Dendritic cell treated with granulocyte-macrophage colony-stimulating factor and Interleukin-4, amounts not matched to agents 40 ng/mL and 50 ng/mL, for 4 days (primary cell): ENCODE measurements around the gene ITGB3.

Experiments
- H3K27ac Mint-ChIP-seq: one replicate; pipeline ENCODE4 v1.8.0; 2022; ENCODE audit warnings: mild to moderate bottlenecking, mixed read lengths
- H3K27me3 Mint-ChIP-seq: one replicate; pipeline ENCODE4 v1.8.0; 2022; ENCODE audit warnings: mild to moderate bottlenecking, mixed read lengths
- H3K36me3 Mint-ChIP-seq: one replicate; pipeline ENCODE4 v1.8.0; 2022; ENCODE audit warnings: low read depth, mixed read lengths
- H3K4me1 Mint-ChIP-seq: one replicate; pipeline ENCODE4 v1.8.0; 2022; ENCODE audit warnings: low read depth, mixed read lengths
- H3K4me3 Mint-ChIP-seq: one replicate; pipeline ENCODE4 v1.8.0; 2022; ENCODE audit warnings: mild to moderate bottlenecking, moderate library complexity, mixed read lengths
- H3K9me3 Mint-ChIP-seq: one replicate; pipeline ENCODE4 v1.8.0; 2022; ENCODE audit warnings: mixed read lengths
- intact Hi-C: fragments of 100-400 bp; cut with micrococcal nuclease; formaldehyde crosslinking; loops from one replicate; pipeline ENCODE4 v1.15.0; 2022

ITGB3 gene

GRCh38 chr17:47253541-47254402 lies at the start of gene ITGB3:
Gene ITGB3 (plus strand): TSS chr17:47253827. CDS start chr17:47253862, 35 bp downstream.
- H3K4me3 Mint-ChIP-seq, result peak within 1 kb of the TSS; percentile 70
- no peaks in the 10 kb centered on the region for H3K36me3 Mint-ChIP-seq
- peaks cover 74% of the 10 kb centered on the region for H3K27me3 Mint-ChIP-seq
- H3K27ac Mint-ChIP-seq, result no peak within 1 kb of the TSS
- intact Hi-C loops, result no loop called here
- no peaks in the 10 kb centered on the region for H3K9me3 Mint-ChIP-seq
- H3K4me1 Mint-ChIP-seq, result peaks cover 33% of the 10 kb centered on the region

DNA sequence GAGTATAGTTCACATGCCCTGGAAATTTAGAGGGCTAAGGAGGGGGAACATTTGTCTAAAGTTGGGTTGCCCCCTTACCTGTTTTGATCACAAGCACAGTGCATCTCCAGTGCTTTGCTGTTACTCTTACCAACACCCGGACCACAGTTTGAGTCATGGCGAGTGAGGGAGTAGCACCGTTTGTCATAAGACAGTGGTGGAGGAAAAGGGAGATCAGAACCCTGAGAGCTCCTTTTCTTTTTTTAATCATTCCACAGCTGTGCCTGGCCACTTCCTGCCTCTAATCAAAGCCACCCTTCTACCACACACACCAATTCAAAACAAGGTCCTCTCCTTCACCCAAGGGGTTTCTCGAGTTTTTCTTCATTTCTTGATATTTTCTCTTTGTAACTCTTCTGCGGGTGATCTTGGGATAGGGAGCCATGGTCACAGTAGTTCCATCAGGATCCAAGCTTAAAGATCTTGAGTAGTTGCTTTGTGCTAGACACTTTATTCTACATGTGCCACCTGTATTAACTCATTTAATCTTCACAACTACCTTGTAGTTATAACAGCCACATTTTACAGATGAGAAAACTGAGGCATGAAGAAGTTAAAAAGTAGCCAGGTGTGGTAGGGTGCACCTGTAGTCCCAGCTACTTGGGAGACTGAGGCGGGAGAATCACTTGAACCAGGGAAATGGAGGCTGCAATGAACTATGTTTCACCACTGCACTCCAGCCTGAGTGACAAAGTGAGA lies 49.5 kb upstream of the ITGB3 start:
- Mint-ChIP-seq H3K27ac (peak overlapping the region; percentile 86), H3K36me3 (no peaks in the 10 kb centered on the region), H3K27me3 (peaks cover 7% of the 10 kb centered on the region), H3K4me1 (peaks cover 80% of the 10 kb centered on the region), H3K9me3 (no peaks in the 10 kb centered on the region), H3K4me3 (no peak overlapping the region)
- intact Hi-C loops, result no loop called here

- no peaks in the 10 kb centered on the region for H3K9me3 Mint-ChIP-seq
- H3K36me3 Mint-ChIP-seq, result no peaks in the 10 kb centered on the region
- H3K4me3 Mint-ChIP-seq, result no peak overlapping the region
- H3K4me1 Mint-ChIP-seq, result peaks cover 83% of the 10 kb centered on the region
- peaks cover 13% of the 10 kb centered on the region for H3K27me3 Mint-ChIP-seq
- peak overlapping the region; percentile 86 for H3K27ac Mint-ChIP-seq
- intact Hi-C loops, result no loop called here
Observed at GRCh38 chr17:47204722-47205418, 48.8 kb upstream of the ITGB3 start.

DNA sequence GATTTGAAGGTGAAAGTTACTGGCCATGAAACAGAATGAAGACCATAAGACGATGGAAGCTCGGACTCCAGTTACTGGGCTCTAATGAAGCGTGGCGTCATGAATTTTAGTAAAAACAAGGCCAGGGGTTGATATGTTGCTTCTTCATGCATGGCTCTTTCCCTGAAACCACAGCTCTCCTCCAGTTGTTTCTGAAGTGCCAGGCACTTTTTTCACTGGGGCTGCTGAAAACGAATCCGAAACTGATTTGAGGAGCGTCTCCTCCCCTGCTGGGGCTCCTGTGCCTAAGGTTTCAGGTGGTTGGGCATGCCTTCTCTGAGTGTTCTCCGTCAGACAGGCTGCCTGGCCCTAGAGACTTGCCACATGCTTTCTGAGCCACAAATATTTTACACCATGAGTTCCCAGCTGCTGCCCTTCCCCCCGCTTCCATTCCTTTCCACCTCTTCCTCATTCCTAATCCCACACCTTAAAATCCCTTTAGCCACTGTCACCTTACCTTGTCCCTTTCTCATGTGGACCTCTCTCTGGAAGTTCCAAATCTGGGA lies 48.1 kb upstream of the ITGB3 start:
- H3K4me3 Mint-ChIP-seq, result peak overlapping the region; percentile 2
- H3K4me1 Mint-ChIP-seq, result peaks cover 81% of the 10 kb centered on the region
- H3K36me3 Mint-ChIP-seq, result no peaks in the 10 kb centered on the region
- H3K27ac Mint-ChIP-seq, result peak overlapping the region; percentile 86
- peaks cover 13% of the 10 kb centered on the region for H3K27me3 Mint-ChIP-seq
- H3K9me3 Mint-ChIP-seq, result no peaks in the 10 kb centered on the region
- intact Hi-C loops, result no loop called here

DNA sequence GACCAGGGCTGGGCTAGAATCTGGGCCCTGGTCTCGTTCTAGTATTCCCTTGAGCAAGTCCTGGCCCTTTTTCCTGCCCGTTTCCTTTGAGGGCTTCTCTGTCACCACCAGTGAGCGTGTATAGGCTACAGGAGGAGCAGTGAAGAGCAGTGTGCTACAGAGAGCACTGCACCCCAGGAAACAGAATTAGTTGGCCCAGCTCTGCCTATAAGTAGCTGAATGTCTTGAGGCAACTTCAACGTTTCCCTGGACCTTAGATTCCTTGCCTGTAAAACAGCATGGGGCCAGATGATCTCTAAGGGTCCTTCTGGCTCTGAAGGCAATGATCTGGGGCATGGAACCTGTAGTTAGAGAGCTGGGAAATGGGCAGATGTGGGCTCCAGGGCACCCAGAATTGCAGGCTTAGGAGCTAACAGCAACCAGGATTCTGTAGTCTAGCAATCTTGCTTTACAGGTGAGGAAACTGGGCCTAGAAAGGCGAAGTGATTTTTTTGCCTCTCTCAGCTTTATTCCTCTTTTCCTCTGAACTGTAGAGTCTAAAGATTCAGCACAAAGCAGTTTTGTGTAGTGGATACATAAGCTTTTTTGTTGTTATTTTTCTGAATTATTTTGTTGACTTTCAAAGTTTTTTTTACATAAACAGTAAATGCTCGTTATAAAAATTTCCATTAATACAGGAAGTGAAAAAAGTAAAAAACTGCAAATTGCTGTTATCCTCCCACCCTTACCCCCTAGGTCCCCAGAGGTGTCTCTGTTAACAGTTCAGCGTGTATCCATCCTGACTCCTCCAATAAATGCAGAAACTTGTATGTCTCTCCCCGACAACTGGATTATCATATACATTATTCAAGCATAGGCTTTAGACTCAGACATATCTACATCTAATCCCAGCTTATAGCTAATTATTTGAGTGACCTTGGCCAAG lies 46.2 kb upstream of the ITGB3 start:
- H3K36me3 Mint-ChIP-seq, result no peaks in the 10 kb centered on the region
- no peaks in the 10 kb centered on the region for H3K9me3 Mint-ChIP-seq
- peaks cover 75% of the 10 kb centered on the region for H3K4me1 Mint-ChIP-seq
- intact Hi-C loops, result no loop called here
- no peak overlapping the region for H3K4me3 Mint-ChIP-seq
- H3K27me3 Mint-ChIP-seq, result peaks cover 16% of the 10 kb centered on the region
- peak overlapping the region; percentile 86 for H3K27ac Mint-ChIP-seq

DNA sequence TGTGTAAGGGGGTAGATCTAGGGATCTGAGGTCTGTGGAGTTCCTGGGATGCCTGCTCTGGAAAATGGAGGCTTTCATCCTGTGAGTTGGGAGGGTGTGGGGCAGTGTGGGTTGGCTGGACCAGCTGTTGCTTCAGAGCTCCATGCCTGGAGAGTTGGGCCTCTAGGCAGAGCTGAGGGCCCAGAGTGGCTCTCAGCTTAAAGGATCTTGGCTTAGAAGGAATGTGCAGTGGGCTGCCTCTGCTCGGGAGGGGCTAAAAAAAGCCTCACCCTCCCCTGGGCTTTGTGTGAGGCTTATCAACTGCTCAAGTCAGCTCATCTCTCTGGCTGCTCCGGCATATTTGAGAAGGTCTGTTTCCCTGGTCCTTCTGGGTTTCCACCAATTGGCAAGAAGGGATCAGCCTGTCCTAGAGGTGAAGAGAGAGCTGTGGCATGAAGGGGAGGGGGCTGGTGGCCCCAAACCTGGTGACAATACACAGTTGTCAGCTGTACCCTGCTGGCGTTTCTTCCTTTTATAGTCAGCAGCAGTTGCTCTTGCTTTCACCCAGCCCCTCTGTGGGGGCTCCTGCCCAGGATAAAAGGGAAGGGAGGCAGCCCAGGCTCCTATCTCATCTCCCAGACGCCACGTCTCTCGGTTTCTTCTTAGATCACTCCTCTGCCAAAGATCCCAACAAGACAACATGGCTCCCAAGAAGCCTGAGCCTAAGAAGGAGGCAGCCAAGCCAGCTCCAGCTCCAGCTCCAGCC lies 44.7 kb upstream of the ITGB3 start, which contains the start of gene MYL4:
TSS of gene MYL4 (plus strand) at position 605 of the 745 bp plus-strand sequence. CDS start at position 680, 75 bp downstream.
- Mint-ChIP-seq H3K9me3 (no peaks in the 10 kb centered on the region), H3K4me3 (no peak within 1 kb of the TSS), H3K27me3 (peaks cover 19% of the 10 kb centered on the region), H3K4me1 (peaks cover 74% of the 10 kb centered on the region), H3K27ac (peak within 1 kb of the TSS; percentile 86), H3K36me3 (no peaks in the 10 kb centered on the region)
- intact Hi-C loops, result no loop called here

- Mint-ChIP-seq H3K4me1 (peaks cover 68% of the 10 kb centered on the region), H3K27ac (no peak overlapping the region), H3K27me3 (peaks cover 19% of the 10 kb centered on the region), H3K9me3 (no peaks in the 10 kb centered on the region), H3K36me3 (no peaks in the 10 kb centered on the region), H3K4me3 (no peak overlapping the region)
- intact Hi-C loops, result no loop called here
Observed at GRCh38 chr17:47209499-47209898, 44.1 kb upstream of the ITGB3 start.

- Mint-ChIP-seq H3K27ac (no peak overlapping the region), H3K9me3 (no peaks in the 10 kb centered on the region)
- intact Hi-C loops, result no loop called here
Observed at GRCh38 chr17:47210105-47210504, 43.5 kb upstream of the ITGB3 start.

DNA sequence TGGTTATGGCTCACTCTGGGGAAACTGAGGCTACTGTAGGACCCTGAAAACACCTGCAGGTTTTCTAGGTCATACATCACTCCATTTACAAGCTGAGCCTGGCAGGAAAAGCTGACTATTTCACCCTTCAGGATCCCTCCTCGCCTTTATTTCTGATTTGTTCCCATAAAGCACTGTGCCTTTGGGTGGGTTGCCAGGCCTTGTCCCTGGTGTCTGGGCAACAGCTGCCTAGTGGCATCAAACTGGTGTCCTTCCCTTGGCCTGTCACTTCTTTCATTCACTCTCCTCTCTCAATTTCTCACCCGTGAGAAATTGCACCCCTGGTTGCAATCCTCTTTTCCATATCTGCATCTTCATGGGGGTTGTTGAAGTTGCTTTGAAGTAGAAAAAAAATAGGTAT lies 42.8 kb upstream of the ITGB3 start:
- H3K9me3 Mint-ChIP-seq, result no peaks in the 10 kb centered on the region
- peaks cover 20% of the 10 kb centered on the region for H3K27me3 Mint-ChIP-seq
- no peak overlapping the region for H3K4me3 Mint-ChIP-seq
- intact Hi-C loops, result no loop called here
- no peaks in the 10 kb centered on the region for H3K36me3 Mint-ChIP-seq
- H3K4me1 Mint-ChIP-seq, result peaks cover 56% of the 10 kb centered on the region
- H3K27ac Mint-ChIP-seq, result no peak overlapping the region

More at GRCh38 chr17:47210105-47210504, 43.5 kb upstream of the ITGB3 start:
- Mint-ChIP-seq H3K4me1 (peaks cover 62% of the 10 kb centered on the region), H3K27me3 (peaks cover 19% of the 10 kb centered on the region), H3K4me3 (no peak overlapping the region), H3K36me3 (no peaks in the 10 kb centered on the region)

- no peaks in the 10 kb centered on the region for H3K9me3 Mint-ChIP-seq
- H3K4me3 Mint-ChIP-seq, result no peak overlapping the region
- H3K27me3 Mint-ChIP-seq, result peaks cover 17% of the 10 kb centered on the region
- H3K4me1 Mint-ChIP-seq, result peaks cover 39% of the 10 kb centered on the region
- intact Hi-C loops, result no loop called here
- no peaks in the 10 kb centered on the region for H3K36me3 Mint-ChIP-seq
- H3K27ac Mint-ChIP-seq, result no peak overlapping the region
Observed at GRCh38 chr17:47212458-47212857, 41.2 kb upstream of the ITGB3 start.

- H3K27me3 Mint-ChIP-seq, result peaks cover 17% of the 10 kb centered on the region
- intact Hi-C loops, result no loop called here
- no peak overlapping the region for H3K27ac Mint-ChIP-seq
- H3K9me3 Mint-ChIP-seq, result no peaks in the 10 kb centered on the region
- H3K36me3 Mint-ChIP-seq, result no peaks in the 10 kb centered on the region
- no peak overlapping the region for H3K4me3 Mint-ChIP-seq
- peaks cover 31% of the 10 kb centered on the region for H3K4me1 Mint-ChIP-seq
Observed at GRCh38 chr17:47213540-47213939, 40.1 kb upstream of the ITGB3 start.

- H3K4me3 Mint-ChIP-seq, result no peak overlapping the region
Observed at GRCh38 chr17:47214931-47215330, 38.7 kb upstream of the ITGB3 start.

More at GRCh38 chr17:47214931-47215330, 38.7 kb upstream of the ITGB3 start:
- no peaks in the 10 kb centered on the region for H3K9me3 Mint-ChIP-seq
- no peaks in the 10 kb centered on the region for H3K36me3 Mint-ChIP-seq
- no peak overlapping the region for H3K27ac Mint-ChIP-seq
- H3K4me1 Mint-ChIP-seq, result peaks cover 33% of the 10 kb centered on the region
- H3K27me3 Mint-ChIP-seq, result peaks cover 18% of the 10 kb centered on the region
- intact Hi-C loops, result no loop called here
